T47D (cell line): ENCODE data around the gene DENND5A.
"Not testable (repeated sequence)": the region's sequence is repeated elsewhere in the genome, so short reads cannot be mapped to it uniquely, and the experiment has no call there.

Experiments
- DNase-seq, 2 experiments: peaks; one replicate each; pipeline versions ENCODE4 v3.0.0 to v3.0.0-alpha.2; 2011 to 2012; ENCODE audit warnings: low read depth in 1 of 2, low spot score in 1 of 2
- JUND ChIP-seq: IDR thresholded peaks from 2 replicates; pipeline ENCODE4 v1.6.1; 2012; ENCODE audit warnings: low read depth
- in situ Hi-C: cut with HindIII; loops from 2 replicates; pipeline ENCODE4 v1.10.0; 2016; ENCODE audit warnings: low sequenced_read_pairs, low pct_unique_long_range_greater_than_20kb

Gene DENND5A

DNA sequence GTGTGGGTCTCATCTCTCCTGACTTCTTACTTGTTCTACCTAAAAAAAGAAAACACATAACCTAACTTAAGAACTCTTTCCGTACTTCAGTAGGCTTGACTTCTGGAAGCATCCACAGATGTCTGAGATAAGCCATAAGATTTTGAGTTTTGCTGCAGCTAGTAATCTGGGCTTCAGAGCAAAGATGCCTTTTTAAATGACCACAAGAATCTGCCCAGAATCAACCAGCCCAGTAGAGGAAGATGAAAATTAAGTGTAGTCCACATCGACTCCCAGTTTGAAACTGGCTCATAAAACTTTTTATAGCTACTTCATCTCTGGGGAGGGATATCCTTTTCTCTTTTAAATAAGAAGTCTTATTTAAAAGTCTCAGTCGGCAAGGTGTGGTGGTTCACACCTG lies 10.7 kb downstream of the DENND5A start:
- no peak for DNase-seq
- TF ChIP-seq JUND = no peak
- in situ Hi-C loops = no loop called here

DNA sequence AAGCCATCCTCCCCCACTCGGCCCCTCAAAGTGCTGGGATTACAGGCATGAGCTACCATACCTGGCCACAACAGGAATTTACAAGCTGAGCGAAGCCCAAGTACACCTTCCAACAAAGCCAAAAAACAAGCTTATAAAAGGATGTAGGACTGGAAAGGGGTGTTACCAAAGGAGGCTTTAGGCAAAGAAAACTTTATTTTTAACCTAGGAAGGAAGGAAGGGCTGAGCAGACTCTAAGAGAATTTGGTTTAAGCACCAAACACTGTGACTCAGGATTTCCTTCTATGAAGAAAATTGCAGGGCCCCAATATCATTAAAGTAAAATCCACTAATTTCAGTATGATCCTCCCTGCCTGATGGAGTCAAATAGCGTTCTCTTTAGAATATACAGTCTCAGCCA lies 12.1 kb downstream of the DENND5A start:
- TF ChIP-seq JUND = no peak
- in situ Hi-C loops = no loop called here
- no peak for DNase-seq

DNA sequence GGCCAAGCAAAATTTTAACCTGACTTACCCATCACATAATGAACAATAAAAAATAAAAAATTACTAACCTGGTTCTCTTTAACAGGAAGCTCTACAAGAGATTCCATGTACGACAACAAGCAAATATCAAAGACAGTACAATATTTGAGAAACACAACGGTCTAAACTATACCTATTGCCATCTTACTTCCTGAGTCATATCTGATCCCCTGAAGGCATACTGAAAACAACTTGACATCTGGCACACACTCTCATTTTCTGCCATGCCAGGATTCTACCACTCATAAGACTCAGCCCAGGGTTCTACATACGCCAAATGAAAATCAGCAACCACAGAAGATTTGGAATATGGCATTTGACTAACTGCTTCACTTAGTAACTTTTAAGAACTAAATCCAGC lies 13.8 kb downstream of the DENND5A start:
- TF ChIP-seq JUND = no peak
- in situ Hi-C loops = no loop called here
- DNase-seq = no peak

DNA sequence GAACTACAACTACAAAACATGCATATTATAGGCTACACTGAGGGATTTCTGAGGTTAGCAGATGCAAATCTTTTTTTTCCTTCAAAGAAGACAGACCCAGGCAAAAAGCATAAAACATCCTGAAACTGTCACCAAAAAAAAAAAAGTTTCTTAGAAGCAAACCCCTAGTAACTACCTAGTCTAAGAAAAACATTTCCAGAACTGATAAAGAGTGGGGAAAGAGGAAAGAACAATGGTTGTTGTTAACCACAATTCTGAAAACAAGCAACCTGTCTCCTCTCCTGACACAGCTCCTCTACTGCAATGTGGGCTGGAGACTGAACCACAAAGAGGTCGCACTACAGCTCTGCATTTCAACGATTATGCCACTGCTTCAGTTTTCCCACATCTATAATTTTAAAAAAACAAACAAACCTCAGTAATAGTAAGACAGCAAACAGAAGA lies 15.0 kb downstream of the DENND5A start:
- no peak for TF ChIP-seq JUND
- in situ Hi-C loops = no loop called here
- DNase-seq = no peak

DNA sequence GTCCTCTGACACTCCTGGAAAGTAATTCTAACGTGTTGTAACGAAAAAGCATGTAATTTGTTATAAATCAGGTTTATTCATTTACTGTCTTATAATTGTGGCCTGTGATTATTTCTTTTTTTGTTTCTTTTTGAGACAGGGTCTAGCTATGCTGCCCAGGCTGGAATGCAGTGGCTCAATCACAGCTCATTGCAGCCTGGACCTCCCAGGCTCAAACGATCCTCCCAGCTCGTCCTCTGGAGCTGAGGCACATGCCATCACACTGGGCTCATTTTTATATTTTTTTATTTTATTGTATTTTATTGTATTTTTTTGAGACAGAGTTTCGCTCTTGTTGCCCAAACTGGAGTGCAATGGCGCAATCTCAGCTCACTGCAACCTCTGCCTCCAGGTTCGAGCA lies 15.9 kb downstream of the DENND5A start:
- TF ChIP-seq JUND = no peak
- DNase-seq = no peak
- in situ Hi-C loops = no loop called here

DNA sequence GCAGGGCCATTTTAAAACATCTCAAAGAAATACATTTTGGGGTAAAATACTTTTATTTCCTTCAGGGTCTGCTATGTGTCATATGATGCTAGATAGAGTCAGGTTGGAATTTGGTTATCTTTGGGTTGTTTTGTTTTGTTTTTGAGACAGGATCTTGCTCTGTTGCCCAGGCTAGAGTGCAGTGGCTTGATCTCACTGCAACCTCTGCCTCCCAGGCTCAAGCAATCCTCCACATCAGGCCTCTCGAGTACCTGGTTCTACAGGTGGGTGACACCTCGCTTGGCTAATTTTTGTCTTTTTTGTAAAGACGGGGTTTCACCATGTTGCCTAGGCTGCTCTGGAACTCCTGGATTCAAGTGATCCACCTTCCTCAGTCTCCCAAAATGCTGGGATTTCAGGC lies 17.3 kb downstream of the DENND5A start:
- no peak for TF ChIP-seq JUND
- in situ Hi-C loops = no loop called here
- no peak for DNase-seq

DNA sequence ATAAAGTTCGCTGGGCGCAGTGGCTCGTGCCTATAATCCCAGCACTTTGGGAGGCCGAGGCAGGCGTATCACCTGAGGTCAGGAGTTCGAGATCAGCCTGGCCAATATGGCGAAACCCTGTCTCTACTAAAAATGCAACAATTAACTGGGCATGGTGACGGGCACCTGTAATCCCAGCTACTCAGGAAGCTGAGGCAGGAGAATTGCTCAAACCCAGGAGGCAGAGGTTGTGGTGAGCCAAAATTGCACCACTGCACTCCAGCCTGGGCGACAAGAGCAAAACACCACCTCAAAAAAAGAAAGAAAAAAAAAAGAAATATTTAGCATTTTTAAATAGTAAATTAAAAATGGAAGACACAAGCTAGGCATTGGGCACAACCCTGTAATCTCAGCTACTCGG lies 28.9 kb downstream of the DENND5A start:
- DNase-seq, in situ Hi-C loops: not testable (repeated sequence)

DNA sequence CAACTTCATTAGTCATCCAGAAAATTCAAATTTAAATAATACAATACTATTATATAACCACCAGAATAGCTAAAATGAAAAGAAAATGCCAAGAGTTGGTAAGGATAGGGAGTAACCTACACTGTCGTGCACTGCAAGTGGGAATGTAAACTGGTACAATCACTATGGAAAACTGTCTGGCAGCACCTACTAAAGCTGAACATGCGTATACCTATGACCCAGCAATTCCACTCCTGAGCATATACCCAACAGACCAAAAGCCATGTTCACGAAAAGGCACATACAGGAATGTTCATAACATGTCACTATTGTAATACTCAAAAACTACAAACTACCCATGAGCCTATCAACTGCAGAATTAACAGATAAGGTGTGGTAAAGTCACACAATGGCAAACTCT lies 32.7 kb downstream of the DENND5A start:
- in situ Hi-C loops = no loop called here
- TF ChIP-seq JUND = no peak
- DNase-seq = no peak

DNA sequence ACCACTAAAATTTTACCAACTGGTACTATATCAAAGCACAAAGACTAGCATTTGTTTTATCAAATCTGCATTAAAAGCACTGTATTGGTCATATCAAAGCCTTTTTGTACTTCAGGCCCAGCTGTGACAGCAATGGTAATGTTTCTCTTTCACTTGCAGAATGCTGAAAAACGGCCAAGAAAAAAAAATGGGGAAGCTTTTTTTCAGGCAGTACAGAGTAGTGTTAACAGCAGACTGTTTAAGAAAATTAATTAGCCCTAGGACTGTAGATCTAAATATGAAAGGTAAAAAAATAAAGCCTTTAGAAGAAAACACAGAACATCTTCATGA lies 33.3 kb downstream of the DENND5A start:
- in situ Hi-C loops = no loop called here
- no peak for DNase-seq
- TF ChIP-seq JUND = no peak

DNA sequence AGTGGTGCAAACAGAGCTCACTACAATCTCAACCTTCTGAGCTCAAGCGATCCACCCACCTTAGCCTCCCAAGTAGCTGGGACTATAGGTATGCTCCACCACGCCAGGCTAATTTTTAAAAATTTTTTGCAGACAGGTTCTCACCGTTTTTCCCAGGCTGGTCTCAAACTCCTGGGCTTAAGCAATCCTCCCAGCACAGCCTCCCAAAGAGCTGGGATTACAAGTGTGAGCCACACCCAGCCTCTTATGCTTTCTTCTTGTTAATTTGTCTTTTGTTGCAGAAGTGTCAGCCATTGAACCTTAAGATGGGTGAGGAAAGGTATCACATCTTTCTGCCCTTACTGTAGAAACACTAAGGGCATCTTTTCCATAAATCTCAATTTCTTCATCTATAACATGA lies 34.9 kb downstream of the DENND5A start:
- no peak for TF ChIP-seq JUND
- in situ Hi-C loops = no loop called here
- no peak for DNase-seq

DNA sequence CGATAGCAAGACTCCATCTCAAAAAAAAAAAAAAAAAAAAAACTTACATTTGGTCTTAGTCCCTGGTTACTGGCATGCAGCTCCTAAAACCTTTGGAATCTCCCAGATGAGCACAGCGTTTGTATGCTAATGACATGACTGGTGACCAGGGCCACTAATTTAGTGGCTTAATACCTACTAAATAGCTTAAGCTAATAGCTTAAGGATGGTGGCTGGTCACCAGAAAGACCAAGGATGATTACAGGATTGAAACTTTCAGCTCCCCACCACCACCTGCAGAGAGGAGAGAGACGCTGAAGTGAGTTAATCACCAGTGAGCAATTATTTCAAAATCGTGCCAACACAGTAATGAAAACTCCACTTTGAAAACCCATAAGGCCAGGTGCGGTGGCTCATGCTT lies 37.1 kb downstream of the DENND5A start:
- in situ Hi-C loops = no loop called here
- no peak for DNase-seq
- no peak for TF ChIP-seq JUND

DNA sequence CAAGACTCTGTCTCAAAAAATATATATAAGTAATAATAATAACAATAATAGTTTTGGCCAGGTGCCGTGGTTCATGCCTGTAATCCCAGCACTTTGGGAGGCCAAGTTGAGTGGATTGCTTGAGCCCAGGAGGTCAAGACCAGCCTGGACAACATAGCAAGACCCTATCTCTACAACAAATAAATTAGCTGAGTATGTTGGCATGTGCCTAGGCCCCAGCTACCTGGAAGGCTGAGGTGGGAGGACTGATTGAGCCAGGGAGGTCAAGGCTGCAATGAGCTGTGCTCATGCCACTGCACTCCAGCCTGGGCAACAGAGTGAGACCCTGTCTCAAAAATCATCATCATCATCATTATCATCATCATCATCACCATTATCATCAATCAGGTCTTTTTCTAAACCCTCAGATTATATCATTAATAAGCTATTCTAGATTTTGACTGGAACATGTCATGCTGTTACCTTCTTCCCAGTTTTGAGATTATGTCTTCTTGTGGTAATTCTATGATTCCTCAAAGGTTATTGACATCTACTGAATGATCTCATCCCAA lies 39.3 kb downstream of the DENND5A start:
- DNase-seq = no peak
- no peak for TF ChIP-seq JUND
- in situ Hi-C loops = no loop called here

DNA sequence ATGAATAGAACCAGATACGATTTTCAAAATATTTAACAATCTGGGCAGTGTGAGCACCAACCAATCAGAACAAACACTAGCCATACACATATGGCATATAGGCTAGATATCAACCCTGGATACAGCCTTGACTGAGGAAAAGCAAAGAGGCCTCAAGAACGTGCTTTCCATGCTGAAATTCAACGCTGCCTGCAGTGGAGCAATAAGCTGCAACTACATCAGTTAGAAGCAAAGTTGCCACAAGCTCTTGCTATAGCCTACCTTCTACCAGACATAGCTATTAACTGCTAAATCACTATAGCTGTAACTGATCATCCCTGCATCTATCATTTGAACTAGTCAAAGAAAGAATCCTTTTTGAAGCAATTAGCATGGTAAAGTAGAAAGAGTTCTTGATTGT lies 42.5 kb downstream of the DENND5A start:
- DNase-seq = no peak
- in situ Hi-C loops = no loop called here
- TF ChIP-seq JUND = no peak

DNA sequence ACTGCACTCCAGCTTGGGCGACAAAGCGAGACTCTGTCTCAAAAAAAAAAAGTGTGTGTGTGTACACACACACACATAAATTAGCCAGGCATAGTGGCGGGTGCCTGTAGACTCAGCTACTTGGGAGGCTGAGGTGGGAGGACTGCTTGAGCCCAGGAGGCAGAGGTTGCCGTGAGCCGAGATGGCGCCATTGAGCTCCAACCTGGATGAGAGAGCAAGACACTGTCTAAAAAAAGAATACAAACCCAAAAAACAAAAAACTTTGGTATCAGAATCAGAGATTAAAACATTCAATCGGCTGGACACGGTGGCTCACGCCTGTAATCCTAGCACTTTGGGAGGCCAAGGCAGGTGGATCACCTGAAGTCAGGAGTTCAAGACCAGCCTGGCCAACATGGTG lies 44.3 kb downstream of the DENND5A start:
- in situ Hi-C loops, DNase-seq: not testable (repeated sequence)
